PC-3 (cell line): Measurements from ENCODE around the gene LCE1B.

ENCODE experiments used
- CTCF ChIP-seq: fragments of 300-600 bp; sonication (generic); conservative IDR thresholded peaks from 2 replicates; pipeline ENCODE4 v1.5.1; 2017; ENCODE audit warnings: antibody characterized with exemption, low read depth, mild to moderate bottlenecking, low read length
- EZH2 ChIP-seq: fragments of 300-600 bp; sonication (generic); IDR thresholded peaks from one replicate; pipeline ENCODE4 v1.6.1; 2017; ENCODE audit warnings: antibody characterized with exemption, mild to moderate bottlenecking, low read length; ENCODE audit not compliant: unreplicated experiment

- TF ChIP-seq CTCF: no peak
- no peak for TF ChIP-seq EZH2
Measured at GRCh38 chr1:152827173-152827572, 15.4 kb downstream of the LCE1B start, which contains the start of gene LCE1A.
